Renal pelvis (tissue), 4 donors: ENCODE measurements around the gene TPCN1. TPM values are rescaled to one million over a fixed set of nuclear protein-coding genes. Genes with fewer than 3 reads are reported as not detected.

ENCODE experiments used
- DNase-seq: peaks from one replicate; pipeline ENCODE4 v3.0.0-alpha.2; 2013
- polyA plus RNA-seq, 3 donors: library from polyadenylated mRNA; unstranded; fragments of 120-200 nt; gene quantifications; one replicate each; pipeline ENCODE4 v1.2.1, GENCODE V29; 2013; ENCODE audit not compliant: insufficient read length in 3 of 3

Gene TPCN1
- polyA plus RNA-seq, 3 donors = 32.7 to 49.4 (median 47.8) TPM

DNA sequence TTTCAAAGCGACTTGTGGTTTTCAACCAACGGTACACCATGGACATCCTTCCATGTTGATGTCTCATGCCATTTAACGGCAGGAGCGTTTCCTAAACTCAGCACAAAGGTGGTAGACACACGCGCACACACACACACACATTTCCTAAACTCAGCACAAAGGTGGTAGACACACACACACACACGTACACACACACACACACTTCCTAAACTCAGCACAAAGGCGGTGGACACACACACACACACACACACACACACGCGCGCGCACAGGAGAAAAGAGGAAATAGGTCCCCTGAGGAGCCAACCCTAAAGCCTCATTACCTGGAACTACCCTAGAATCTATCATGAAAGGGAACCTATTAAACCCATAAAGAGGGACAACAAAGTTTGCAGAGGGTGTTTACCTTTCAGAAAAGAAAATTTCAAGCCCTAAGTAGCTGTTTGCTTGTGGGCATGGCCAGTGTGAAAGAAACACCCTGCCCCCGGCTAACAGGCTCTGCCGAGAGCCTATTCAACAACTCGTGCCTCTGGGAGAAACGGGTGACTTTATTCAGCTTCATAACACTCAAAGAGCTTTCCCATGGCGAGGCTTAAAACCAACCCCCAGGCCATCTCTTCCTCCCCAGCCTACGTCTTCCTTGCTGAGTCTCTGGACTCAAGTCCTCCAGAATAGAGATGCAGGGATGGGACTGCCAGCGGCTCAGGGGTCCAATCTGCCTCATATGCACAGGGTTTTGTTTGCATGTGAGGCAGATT, 81.8 kb downstream of the TPCN1 start:
- no peak for DNase-seq

DNA sequence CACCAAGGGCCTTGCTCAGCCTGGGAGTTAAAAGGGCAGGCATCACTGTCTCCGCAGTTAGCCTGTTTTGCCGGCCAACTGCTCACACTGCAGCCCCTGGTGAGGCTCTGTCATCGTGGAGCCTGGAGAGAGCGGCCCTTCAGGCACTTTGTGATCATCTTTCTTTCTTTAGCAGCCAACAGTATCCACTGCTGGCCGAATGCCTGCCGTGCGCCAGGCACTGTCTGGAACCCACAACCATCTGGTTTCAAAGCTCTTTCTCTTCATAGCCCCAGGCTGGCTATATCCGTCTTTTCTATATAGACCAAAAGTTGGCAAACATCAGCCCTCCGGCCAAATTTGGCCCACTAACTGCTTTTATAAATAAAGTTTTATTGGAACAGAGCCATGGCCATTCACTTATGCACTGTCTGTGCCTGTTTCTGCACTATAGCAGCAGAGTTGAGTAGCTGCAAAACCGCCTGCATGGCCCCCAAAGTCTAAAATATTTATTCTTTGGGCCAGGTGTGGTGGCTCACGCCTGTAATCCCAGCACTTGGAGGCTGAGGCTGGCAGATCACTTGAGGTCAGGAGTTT, 84.1 kb downstream of the TPCN1 start:
- DNase-seq = no peak

DNA sequence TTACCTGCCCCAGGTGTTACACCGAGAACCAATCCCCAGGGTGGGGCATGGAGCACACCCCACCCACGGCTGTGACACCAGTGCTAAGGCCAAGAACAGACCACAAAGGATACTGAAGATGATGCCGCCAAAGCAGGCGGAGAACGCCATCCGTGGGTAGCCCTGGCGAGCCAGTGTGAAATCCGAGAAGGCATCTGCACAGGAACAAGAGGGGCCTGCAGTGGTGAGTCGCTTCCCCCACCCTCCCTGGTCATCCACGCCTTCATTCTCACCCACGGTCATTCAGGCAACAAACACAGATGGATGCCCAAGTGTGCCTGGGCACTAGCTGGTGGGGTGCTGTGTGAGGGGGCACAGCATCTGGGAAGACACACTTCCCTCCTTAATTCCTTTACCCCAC, 85.1 kb downstream of the TPCN1 start:
- no peak for DNase-seq

DNA sequence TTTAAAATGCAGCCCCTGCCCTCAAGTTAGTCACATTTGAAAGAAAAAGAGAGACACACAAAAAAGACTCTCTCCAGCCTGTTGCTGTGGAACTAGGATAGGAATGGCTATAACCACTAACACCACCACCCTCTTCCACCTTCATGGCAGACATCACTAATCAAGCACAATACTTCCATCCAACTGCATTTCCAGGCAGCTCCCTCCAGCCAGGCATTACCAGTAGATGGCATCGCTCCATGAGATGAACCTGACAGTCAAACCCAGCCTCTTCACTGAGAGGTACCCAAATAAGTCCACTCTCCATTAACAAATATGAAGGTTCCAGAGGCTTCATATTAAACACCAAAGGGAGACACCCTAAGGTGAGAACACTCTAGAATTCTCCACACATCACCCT, 89.2 kb downstream of the TPCN1 start:
- no peak for DNase-seq

DNA sequence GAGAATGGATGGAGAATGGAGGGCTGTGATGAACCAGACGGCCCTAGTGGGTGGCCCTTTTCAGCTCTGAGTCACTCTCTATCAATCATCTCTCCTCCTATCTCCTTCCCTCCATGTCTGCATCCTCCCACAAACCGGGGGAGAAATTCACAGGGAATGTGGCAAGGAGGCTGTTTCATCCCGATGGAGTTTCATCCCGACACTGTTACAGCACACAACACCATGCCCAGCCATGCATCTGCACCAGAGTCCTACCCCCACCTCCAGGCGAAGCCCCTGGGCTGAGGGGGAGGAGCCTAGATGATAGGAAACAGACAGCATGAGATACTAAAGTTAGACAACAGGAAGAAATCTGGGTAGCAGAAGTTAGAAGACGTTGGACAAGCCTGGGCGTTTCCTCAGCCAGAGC, 92.9 kb downstream of the TPCN1 start:
- DNase-seq = no peak

DNA sequence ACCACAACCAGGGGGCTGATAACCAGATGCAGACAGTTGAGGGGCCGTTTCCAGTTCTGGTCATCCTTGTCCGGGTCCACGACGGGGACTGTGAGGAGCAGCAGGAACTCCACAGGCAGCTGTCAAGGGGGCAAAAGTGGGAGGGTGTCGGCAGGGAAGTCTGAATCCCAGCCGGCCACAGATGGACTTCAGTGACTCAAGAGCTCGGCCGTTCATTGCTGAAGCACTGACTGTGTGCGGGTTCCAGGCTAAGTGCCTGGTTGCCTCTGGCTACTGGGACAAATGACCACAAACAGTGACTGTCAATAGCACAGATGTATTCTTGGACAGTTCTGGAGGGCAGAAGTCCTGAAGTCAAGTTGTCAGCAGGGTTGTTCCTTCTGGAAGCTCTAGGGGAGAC, 94.1 kb downstream of the TPCN1 start:
- no peak for DNase-seq

DNA sequence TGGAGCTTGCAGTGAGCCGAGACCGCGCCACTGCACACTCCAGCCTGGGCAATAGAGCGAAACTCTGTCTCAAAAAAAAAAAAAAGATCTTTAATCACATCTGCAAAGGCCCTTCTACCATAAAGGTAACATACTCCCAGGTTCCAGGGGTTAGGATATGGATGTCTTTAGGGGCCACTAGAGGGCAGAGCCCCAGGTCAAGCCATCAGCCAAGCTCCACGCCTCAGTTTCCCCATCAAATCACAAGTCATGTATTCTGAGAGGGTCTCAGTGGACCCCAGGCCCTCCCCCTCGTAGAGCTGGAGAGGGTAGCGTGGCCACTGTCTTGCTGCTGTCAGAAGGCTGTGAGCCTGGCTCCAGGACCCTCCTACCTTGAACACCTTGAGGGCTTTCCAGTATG, 94.9 kb downstream of the TPCN1 start:
- DNase-seq = no peak

DNA sequence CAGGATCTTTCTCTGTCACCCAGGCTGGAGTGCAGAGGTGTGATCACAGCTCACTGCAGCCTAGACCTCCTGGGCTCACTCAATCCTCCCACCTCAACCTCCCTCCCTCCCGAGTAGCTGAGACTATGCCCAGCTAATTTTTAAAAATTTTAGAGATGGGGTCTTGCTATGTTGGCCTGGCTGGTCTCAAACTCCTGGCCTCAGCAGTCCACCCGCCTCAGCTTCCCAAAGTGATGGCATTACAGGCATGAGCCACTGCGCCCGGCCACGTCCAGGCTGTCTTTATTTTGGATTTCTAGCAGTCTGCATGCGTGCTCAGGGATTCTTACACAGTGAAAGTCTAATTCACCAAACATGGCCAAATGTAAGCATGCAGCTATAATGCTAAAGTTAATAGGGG, 95.9 kb downstream of the TPCN1 start:
- DNase-seq = no peak

DNA sequence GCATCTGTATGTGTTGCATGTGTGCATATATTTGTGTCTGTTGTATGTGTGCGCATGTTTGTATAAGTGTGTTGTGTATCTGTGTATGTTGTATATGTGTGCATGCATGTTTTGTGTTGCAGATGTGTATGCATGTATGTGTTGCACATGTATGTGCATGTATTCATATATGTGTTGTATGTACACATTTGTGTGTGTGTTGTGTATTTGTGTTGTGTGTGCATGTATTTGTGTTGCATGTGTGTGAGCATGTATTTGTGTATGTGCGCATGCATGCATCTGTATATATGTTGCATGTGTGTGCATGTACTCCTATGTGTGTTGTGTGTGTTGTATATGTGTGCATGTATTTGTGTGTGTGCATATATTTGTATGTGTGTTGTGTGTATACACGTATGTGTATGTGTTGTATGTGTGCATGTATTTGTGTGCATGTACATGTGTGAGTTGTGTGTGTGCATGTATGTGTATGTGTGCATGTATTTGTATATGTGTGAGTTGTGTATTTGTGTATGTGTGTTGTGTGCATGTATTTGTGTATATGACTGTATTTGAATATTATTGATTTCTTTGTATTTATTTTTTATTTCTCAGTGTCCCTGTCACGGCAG, 96.9 kb downstream of the TPCN1 start:
- no peak for DNase-seq

DNA sequence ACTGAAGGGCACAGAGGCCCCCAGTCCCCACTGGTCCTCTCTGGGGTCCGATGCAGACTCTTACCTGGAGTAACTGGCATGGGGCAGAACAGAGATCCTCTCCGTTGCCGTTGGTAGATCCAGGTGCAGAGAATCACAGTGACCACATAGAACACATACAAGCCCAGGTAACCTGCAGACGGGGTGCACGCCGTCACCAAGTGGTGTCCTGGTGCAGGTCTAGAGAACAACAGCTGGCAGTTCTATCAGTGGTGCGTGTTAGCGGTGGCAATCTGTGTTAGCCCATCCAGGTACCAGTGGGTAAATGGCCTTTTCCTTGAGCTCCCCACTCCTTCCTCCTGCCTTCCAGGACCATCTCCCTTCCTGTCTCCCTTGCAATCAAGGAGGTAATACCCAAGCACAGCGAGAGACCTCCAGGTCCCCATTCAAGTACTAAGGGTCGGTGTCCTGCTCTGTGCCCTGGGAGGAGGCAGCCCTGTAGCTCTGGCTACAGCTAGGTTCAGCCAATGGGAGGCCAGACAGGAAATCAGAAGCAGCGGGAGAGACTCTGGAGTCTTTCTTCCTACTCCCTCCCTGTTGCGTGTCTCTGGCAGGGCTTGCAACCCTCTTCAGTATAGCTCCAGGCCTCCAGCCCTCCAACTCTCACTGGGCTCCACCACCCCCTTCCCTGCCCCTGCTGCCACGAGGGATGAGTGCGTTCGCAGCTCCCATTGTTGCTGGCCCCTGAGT, 97.8 kb downstream of the TPCN1 start:
- no peak for DNase-seq

DNA sequence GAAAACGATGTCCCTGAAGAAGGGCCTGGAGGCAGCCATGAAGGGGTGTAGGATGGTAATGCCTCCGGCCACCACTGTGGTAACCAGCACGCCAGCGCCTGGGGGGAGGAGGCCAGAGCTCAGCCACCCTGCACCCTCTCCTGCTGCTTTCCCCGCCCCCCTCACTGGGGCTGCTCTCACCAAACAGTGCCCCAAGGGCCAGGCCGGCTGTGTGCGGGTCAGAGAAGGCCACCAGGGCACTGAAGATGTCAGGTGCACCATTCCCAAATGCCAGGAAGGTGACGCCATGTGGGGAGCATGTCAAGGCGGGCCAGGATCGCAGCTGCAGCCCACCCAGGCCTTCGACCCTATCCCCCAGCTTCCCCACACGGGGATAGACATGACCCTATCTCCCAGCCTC, 99.1 kb downstream of the TPCN1 start:
- no peak for DNase-seq

DNA sequence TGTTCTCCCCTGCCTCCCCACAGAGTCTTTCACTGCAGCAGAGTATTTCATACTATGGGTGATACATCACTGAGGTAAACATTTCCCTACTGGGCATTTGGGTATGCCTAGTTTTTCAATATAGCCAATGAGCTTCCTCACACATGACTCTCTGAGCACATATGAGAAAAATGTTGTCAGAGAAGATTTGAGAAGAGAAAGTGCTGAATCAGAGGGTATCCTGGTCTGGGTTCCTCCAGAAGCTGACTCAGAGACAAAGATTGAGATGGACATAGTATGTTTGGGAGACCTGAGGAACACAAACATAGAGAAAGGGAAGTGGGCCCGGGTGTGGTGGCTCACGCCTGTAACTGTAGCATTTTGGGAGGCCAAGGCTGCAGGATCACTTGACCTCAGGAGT, 101.1 kb downstream of the TPCN1 start:
- DNase-seq = no peak

DNA sequence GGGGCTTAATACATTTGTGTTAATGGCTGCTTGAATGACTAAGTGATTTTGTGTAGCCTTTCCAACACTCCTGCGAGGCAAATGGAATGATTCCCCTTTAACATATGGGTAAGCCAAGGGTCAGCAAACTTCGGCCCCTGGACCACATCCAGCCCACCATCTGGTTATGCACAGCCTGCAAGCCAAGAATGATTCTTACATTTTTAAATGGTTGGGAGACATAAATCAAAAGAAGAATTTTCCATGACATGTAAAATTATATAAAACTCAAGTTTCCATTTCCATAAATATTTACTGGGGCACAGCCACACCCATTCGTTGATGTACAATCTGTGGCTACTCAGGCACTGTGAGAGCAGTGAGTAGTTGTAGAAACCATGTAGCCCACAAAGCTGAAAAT, 104.7 kb downstream of the TPCN1 start:
- DNase-seq = peak; percentile 35

DNA sequence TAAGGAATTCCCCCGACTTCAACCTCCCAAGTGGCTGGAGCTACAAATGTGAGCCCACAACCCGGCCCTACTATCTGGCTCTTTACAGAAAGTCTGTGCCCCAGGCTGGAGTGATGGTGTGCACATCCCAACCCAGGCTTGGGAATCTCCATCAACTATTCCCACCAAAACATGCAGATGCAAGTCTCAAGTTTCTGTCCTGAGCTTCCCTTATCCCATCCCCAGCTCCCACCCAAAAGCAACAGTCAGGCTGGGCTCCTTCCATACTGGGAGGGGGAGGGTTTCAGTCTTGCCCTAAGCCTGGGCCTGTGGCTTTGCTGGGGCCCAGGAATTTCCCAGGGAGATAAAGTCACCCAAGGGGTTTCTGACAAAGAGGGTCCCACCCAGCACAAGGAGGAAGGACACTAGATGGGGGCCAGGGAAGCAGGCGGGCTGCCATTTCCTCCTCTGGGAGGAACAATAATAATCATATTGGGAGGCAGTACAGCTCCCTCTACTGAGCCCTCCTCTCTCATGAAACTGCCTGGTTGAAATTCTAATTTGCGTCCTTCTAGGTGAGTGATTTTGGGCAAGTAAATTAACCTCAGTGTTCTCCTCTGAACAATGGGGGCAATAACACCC, 105.6 kb downstream of the TPCN1 start:
- no peak for DNase-seq

DNA sequence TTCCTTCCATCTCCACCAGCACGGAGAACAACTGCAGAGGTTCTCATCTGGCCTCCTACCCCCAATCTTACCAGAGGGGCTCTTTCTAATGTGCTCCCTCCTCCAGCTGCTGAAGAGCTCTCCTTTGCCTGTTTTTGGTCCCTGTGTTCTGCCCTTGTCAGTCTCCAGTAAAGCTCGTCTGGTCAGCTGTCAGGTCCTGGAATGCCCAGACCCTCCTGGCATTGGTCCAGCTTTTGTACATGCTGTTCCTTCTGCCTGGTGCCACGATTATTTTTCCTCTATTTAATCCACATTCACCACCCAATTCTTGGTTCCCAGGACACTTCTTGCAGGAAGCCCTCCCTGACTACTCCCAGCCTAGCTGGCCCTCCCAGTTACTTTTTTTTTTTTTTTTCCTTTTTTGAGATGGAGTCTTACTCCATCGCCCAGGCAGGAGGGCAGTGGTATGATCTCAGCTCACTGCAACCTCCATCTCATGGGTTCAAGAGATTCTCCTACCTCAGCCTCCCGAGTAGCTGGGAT, 107.2 kb downstream of the TPCN1 start:
- DNase-seq = no peak

DNA sequence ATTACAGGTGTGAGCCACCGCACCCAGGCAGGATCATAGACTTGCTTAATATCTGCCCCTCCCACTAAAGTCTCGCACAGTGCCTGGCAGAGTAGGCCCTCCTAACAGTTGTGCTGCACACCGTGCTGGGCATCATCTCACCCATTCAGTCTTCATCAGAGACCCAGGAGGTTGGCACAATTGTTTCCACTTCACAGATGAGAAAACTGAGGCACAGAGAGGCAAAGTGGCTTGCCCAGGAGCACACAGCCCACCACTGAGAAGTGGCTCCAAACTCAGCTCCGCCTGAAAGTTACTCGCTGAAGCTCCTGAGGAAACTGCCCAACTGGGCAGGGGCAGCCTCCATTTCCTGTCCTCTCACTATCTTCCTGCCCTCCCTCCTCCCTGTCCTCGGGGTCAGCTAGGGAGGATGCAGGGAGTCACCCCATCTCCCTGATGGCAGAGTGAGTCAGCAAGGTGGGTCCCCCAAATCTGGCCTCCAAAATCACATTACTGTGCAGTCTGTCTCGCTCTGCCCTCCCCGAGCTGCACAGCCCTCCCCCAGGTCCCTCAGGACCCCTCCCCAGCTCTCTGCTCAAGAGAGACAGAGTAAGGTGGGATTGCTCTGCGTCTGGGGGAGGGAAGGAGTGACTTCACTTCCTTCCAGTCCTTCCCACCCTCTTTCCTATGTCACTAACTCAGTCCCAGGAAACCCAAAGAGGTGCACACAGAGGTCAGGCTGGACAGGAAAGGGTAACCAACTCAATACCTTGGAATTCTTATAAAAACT, 107.9 kb downstream of the TPCN1 start:
- no peak for DNase-seq

DNA sequence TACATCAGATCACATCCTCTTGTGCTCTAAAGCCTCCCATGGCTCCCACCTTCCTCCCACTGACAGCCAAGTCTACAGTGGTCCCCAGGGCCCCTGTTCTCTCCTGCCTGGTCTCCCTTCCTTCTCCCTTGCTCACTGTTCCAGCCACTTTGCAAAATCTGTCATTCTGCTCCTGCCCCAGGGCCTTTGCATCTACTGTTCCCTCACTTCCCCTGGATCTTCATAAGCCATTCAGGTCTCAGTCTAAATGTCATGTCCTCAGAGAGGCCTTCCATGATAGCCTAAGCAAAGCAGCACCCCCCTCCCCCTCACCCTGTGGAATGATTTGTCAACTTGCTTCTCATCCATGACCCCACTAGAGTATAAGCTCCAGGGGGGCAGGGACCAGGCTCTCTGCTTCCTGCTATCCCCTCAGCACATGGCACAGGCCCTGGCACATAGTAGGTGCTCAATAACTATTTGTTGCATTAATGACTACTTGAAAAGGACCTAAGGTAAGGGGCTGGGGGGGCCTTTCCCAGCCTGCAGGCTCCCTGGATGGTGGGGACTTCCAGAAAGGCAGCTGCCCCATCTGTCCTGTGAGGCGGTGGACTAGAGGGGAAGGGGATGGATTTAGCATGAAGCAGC, 108.6 kb downstream of the TPCN1 start:
- no peak for DNase-seq

DNA sequence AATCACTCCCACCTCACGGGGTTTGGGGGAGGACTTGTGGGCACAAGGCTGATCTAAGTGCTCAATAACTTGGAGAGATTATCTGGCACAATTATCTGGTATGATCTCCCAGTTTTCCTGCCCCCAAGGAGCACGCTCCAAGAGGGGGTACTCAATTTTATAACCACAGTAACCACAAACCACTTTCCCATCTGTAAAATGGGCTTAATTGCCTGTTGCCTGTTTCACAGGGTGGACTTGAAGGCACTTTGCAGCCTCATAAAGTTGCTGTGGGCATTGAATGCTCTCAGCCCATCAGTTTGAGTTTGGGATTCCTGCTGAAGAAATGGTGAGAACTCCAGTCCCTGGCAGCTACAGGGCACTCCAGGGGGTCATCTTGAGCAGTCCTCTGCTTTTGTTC, 109.2 kb downstream of the TPCN1 start:
- DNase-seq = no peak

DNA sequence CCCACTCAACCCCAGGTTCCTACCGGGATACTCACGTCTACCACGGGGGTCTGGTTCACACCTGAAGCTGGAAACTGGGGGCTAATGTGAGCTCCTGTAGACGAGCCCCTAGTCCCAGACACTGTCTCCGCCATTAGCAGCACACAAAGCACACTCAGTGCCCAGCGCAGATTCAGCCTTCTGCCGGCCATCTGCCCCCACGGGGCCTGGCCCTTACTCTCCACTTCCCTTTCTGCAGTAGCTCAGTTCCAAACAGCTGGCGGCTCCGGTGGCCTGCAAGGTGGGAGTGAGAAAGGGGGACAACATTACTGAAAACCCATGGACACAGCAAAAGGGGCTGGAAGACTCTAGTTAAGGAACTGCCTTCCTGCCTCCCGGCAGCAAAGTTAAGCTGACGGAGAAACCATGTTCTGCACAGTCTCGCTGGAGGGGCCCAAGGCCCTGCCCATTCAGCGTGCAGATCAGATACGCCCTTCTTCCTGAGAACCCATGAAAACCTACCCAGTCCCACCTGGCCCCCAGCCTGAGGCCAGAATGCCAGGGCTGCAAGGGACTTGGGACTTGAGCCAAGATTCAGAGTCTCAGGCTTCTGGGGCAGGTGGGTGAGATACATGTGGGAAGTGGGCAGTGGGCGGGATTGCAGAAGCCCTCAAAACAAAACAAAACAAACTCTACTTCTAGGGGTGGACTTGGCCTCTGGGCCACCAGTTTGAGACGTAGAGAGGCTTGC, 111.6 kb downstream of the TPCN1 start:
- DNase-seq = no peak

DNA sequence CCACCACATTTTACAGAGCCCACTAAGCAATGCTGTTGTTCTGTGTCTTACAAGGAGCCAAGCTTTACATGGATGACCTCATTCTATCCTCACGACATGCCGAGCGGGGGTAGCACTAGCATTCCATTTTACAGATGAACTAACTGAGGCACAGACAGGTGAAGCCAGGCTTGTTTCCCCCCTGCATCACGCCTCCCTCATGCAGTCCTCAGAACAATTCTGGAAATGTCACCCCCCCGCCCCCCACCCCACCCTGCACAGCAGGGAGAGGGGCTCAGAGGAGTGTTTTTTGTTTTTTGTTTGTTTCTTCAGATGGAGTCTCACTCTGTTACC, 112.1 kb downstream of the TPCN1 start:
- DNase-seq = no peak
